Left lobe of liver (tissue), 2 donors: ENCODE data around the gene RASL10A. TPM values are rescaled to one million over a fixed set of nuclear protein-coding genes. Genes with fewer than 3 reads are reported as not detected.

Experiments
- ATAC-seq: fragments of 200-7000 bp; cut with Tn5 transposase; one replicate; pipeline ENCODE4 v1.9.1; 2020; ENCODE audit warnings: mild to moderate bottlenecking, moderate library complexity
- DNase-seq: peaks from one replicate; pipeline ENCODE4 v3.0.0-alpha.2; 2020; ENCODE audit warnings: low spot score
- total RNA-seq: library from RNA; stranded (reverse); gene quantifications from one replicate; pipeline ENCODE4 v1.2.1, GENCODE V29; 2021
- donor health status: DM: no; HTN: no; CAD: no; lungs with moderate emphysema.
- donor health status: DM: no; HTN: yes; CAD: no.

Gene RASL10A
- total RNA-seq, 1 donor from 2014 or later, result 1.0 TPM

GRCh38 chr22:29307596-29308147, 7.8 kb downstream of the RASL10A start:
- DNase-seq (no peak), ATAC-seq (no peak)

GRCh38 chr22:29306835-29307595, 8.5 kb downstream of the RASL10A start:
- ATAC-seq (peak; percentile 76), DNase-seq (peak; percentile 85)

- peak; percentile 88 for DNase-seq
- ATAC-seq, result peak; percentile 70
These were observed 9.2 kb downstream of the RASL10A start, which contains the start of gene GAS2L1 for GRCh38 chr22:29306175-29306834. Gene GAS2L1 (plus strand): TSS chr22:29306650. CDS start chr22:29308106, 1,456 bp downstream.

GRCh38 chr22:29305836-29306174, 9.7 kb downstream of the RASL10A start:
- ATAC-seq (no peak), DNase-seq (no peak)

GRCh38 chr22:29302681-29303465, 12.6 kb downstream of the RASL10A start:
- DNase-seq, result peak; percentile 80

GRCh38 chr22:29302402-29302680, 13.2 kb downstream of the RASL10A start:
- ATAC-seq, result peak; percentile 38
- DNase-seq, result peak; percentile 64

More at GRCh38 chr22:29302681-29303465, 12.6 kb downstream of the RASL10A start:
- ATAC-seq, result peak; percentile 51

- peak; percentile 42 for DNase-seq
- ATAC-seq, result no peak
These were observed 13.6 kb downstream of the RASL10A start for GRCh38 chr22:29301716-29302401.

- no peak for ATAC-seq
- DNase-seq, result peak; percentile 33
These were observed 14.5 kb downstream of the RASL10A start for GRCh38 chr22:29300807-29301601.

- DNase-seq, result no peak
- ATAC-seq, result no peak
These were observed 15.1 kb downstream of the RASL10A start for GRCh38 chr22:29300467-29300806.

- DNase-seq (peak; percentile 45), ATAC-seq (no peak)
These were observed 16.2 kb downstream of the RASL10A start for GRCh38 chr22:29299136-29299900.

- no peak for DNase-seq
These were observed 16.9 kb downstream of the RASL10A start for GRCh38 chr22:29298641-29299040.

GRCh38 chr22:29292379-29292778, 23.1 kb downstream of the RASL10A start:
- ATAC-seq (no peak), DNase-seq (no peak)

More at GRCh38 chr22:29298641-29299040, 16.9 kb downstream of the RASL10A start:
- no peak for ATAC-seq

GRCh38 chr22:29291215-29291614, 24.3 kb downstream of the RASL10A start:
- DNase-seq, result no peak
- ATAC-seq, result no peak

GRCh38 chr22:29290061-29290460, 25.4 kb downstream of the RASL10A start:
- DNase-seq, result no peak
- no peak for ATAC-seq

GRCh38 chr22:29288837-29289236, 26.7 kb downstream of the RASL10A start:
- no peak for DNase-seq
- no peak for ATAC-seq

GRCh38 chr22:29284196-29284595, 31.3 kb downstream of the RASL10A start:
- DNase-seq (no peak), ATAC-seq (no peak)

- no peak for ATAC-seq
These were observed 37.6 kb downstream of the RASL10A start for GRCh38 chr22:29277927-29278326.

GRCh38 chr22:29275819-29276565, 39.5 kb downstream of the RASL10A start:
- ATAC-seq (peak; percentile 66), DNase-seq (no peak)

More at GRCh38 chr22:29277927-29278326, 37.6 kb downstream of the RASL10A start:
- peak; percentile 31 for DNase-seq
